ENCODE results near the gene NUDT12. TPM values are rescaled to one million over a fixed set of nuclear protein-coding genes. Genes with fewer than 3 reads are reported as not detected.
A peak's percentile ranks its signal among the peaks of the same experiment; 100 is the strongest.

The NUDT12 gene
- total RNA-seq, result under 1 TPM; 0.29 to 0.40 TPM

DNA sequence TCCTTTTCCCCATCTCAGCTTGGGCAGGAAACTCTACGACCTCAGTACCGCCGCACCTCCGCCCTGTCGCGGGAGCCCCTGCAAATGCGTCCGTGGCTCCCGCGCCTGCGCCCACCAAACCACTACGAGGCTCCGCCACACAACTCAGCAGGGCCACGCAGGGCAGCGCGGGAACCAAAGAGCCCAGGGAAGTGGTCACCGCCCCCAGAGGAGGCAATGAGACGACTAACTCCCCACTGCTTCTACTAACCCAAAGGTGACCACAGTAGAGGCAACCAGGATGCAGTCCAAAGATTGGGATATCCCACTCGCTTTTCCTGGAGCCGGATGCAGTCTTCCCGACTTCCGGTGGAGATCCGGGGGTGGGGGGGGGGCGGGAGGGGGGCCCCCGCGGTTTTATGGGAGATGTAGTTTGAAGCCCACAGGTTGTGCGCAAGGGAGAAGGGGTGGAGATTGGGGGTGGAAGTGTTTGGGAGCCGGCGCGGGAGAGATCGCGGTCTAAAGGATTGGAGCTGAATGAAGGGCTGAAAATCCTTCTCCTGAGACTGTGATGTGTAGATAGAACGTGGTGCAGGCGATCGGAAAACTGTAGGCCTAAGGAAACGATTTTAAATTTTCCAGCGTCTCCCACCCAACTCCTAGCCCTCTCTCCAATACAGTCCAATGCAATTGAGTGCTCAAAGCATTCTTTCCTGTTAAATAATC is at the start of gene NUDT12:
TSS of gene NUDT12 (minus strand) at position 337 of the 705 bp plus-strand sequence. CDS start 2,541 bp downstream, outside the sequence.
- DNase-seq (peak; percentile 60), ATAC-seq (peak; percentile 90)
- ChIA-PET CTCF (no interaction called here), POLR2A (no interaction called here)
- Mint-ChIP-seq H3K36me3 (ENCODE audit: low read depth) (no peaks in the 10 kb centered on the region), H3K27me3 (ENCODE audit: low read depth) (peaks cover 3% of the 10 kb centered on the region), H3K27ac (peak within 1 kb of the TSS; percentile 68), H3K9me3 (ENCODE audit: insufficient read depth) (no peaks in the 10 kb centered on the region), H3K4me3 (peak within 1 kb of the TSS; percentile 78), H3K4me1 (ENCODE audit: low read depth) (peaks cover 18% of the 10 kb centered on the region)

GRCh38 chr5:103607346-103607745 is 44.8 kb upstream of the NUDT12 start:
- Mint-ChIP-seq H3K9me3 (ENCODE audit: insufficient read depth) (no peaks in the 10 kb centered on the region), H3K4me3 (no peak overlapping the region), H3K36me3 (ENCODE audit: low read depth) (no peaks in the 10 kb centered on the region), H3K27me3 (ENCODE audit: low read depth) (no peaks in the 10 kb centered on the region), H3K27ac (no peak overlapping the region), H3K4me1 (ENCODE audit: low read depth) (no peaks in the 10 kb centered on the region)
- CTCF ChIA-PET, result no interaction called here
- no peak for DNase-seq
- no peak for ATAC-seq
- POLR2A ChIA-PET, result no interaction called here

GRCh38 chr5:103605277-103605676 is 42.7 kb upstream of the NUDT12 start:
- H3K9me3 Mint-ChIP-seq (ENCODE audit: insufficient read depth), result no peaks in the 10 kb centered on the region
- no peak overlapping the region for H3K27ac Mint-ChIP-seq
- H3K4me3 Mint-ChIP-seq, result no peak overlapping the region
- ChIA-PET POLR2A (no interaction called here), CTCF (no interaction called here)
- ATAC-seq, result no peak
- H3K36me3 Mint-ChIP-seq (ENCODE audit: low read depth), result no peaks in the 10 kb centered on the region
- no peak for DNase-seq
- no peaks in the 10 kb centered on the region for H3K4me1 Mint-ChIP-seq (ENCODE audit: low read depth)
- no peaks in the 10 kb centered on the region for H3K27me3 Mint-ChIP-seq (ENCODE audit: low read depth)

- POLR2A ChIA-PET, result no interaction called here
- H3K36me3 Mint-ChIP-seq (ENCODE audit: low read depth), result no peaks in the 10 kb centered on the region
- H3K4me3 Mint-ChIP-seq, result no peak overlapping the region
- CTCF ChIA-PET, result no interaction called here
- H3K9me3 Mint-ChIP-seq (ENCODE audit: insufficient read depth), result no peaks in the 10 kb centered on the region
- H3K27me3 Mint-ChIP-seq (ENCODE audit: low read depth), result no peaks in the 10 kb centered on the region
- H3K27ac Mint-ChIP-seq, result no peak overlapping the region
- no peak for ATAC-seq
- no peaks in the 10 kb centered on the region for H3K4me1 Mint-ChIP-seq (ENCODE audit: low read depth)
- no peak for DNase-seq
These were observed 39.8 kb upstream of the NUDT12 start for GRCh38 chr5:103602438-103602837.

- no peaks in the 10 kb centered on the region for H3K4me1 Mint-ChIP-seq (ENCODE audit: low read depth)
- H3K36me3 Mint-ChIP-seq (ENCODE audit: low read depth), result no peaks in the 10 kb centered on the region
- DNase-seq, result no peak
- H3K27me3 Mint-ChIP-seq (ENCODE audit: low read depth), result no peaks in the 10 kb centered on the region
- ChIA-PET CTCF (no interaction called here), POLR2A (no interaction called here)
- no peak overlapping the region for H3K27ac Mint-ChIP-seq
- ATAC-seq, result no peak
- no peak overlapping the region for H3K4me3 Mint-ChIP-seq
- no peaks in the 10 kb centered on the region for H3K9me3 Mint-ChIP-seq (ENCODE audit: insufficient read depth)
These were observed 38.7 kb upstream of the NUDT12 start for GRCh38 chr5:103601314-103601713.

- H3K4me3 Mint-ChIP-seq, result no peak overlapping the region
- no peak for DNase-seq
- ChIA-PET CTCF (no interaction called here), POLR2A (no interaction called here)
- H3K36me3 Mint-ChIP-seq (ENCODE audit: low read depth), result no peaks in the 10 kb centered on the region
- no peak overlapping the region for H3K27ac Mint-ChIP-seq
- ATAC-seq, result no peak
- no peaks in the 10 kb centered on the region for H3K9me3 Mint-ChIP-seq (ENCODE audit: insufficient read depth)
- no peaks in the 10 kb centered on the region for H3K27me3 Mint-ChIP-seq (ENCODE audit: low read depth)
- H3K4me1 Mint-ChIP-seq (ENCODE audit: low read depth), result no peaks in the 10 kb centered on the region
These were observed 37.5 kb upstream of the NUDT12 start for GRCh38 chr5:103600086-103600485.

GRCh38 chr5:103598997-103599566 is 36.5 kb upstream of the NUDT12 start:
- Mint-ChIP-seq H3K9me3 (ENCODE audit: insufficient read depth) (no peaks in the 10 kb centered on the region), H3K27ac (no peak overlapping the region), H3K36me3 (ENCODE audit: low read depth) (no peaks in the 10 kb centered on the region), H3K4me1 (ENCODE audit: low read depth) (no peaks in the 10 kb centered on the region), H3K27me3 (ENCODE audit: low read depth) (no peaks in the 10 kb centered on the region), H3K4me3 (no peak overlapping the region)
- ChIA-PET CTCF (no interaction called here), POLR2A (no interaction called here)
- DNase-seq, result no peak
- ATAC-seq, result no peak

- H3K27me3 Mint-ChIP-seq (ENCODE audit: low read depth), result peaks cover 2% of the 10 kb centered on the region
- CTCF ChIA-PET, result no interaction called here
- DNase-seq, result no peak
- H3K4me1 Mint-ChIP-seq (ENCODE audit: low read depth), result no peaks in the 10 kb centered on the region
- H3K36me3 Mint-ChIP-seq (ENCODE audit: low read depth), result no peaks in the 10 kb centered on the region
- no peaks in the 10 kb centered on the region for H3K9me3 Mint-ChIP-seq (ENCODE audit: insufficient read depth)
- H3K27ac Mint-ChIP-seq, result no peak overlapping the region
- ATAC-seq, result no peak
- H3K4me3 Mint-ChIP-seq, result no peak overlapping the region
- POLR2A ChIA-PET, result no interaction called here
These were observed 27.6 kb upstream of the NUDT12 start for GRCh38 chr5:103590221-103590620.

DNA sequence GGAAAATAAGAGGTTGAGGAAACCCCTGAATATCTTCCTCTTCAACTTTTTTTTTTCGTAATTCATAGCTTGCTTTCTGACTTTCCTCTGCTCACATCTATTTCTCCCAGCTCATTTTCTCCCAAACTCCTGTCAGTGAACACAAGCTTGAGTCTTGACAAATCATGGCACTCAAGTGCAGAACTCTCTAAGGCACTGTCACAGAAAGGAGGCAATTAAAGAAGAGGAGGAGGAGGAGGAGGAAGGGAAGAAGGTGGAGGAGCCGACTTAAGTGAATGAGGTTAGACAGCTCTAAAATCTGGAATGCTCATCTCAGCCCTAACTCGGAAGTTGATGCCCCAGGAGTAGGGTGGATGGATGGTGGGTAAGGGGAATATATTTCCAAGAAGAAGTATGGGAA is 27.2 kb upstream of the NUDT12 start:
- POLR2A ChIA-PET, result no interaction called here
- CTCF ChIA-PET, result no interaction called here
- H3K27ac Mint-ChIP-seq, result no peak overlapping the region
- no peaks in the 10 kb centered on the region for H3K4me1 Mint-ChIP-seq (ENCODE audit: low read depth)
- H3K4me3 Mint-ChIP-seq, result no peak overlapping the region
- no peaks in the 10 kb centered on the region for H3K9me3 Mint-ChIP-seq (ENCODE audit: insufficient read depth)
- DNase-seq, result no peak
- H3K27me3 Mint-ChIP-seq (ENCODE audit: low read depth), result peaks cover 2% of the 10 kb centered on the region
- no peak for ATAC-seq
- H3K36me3 Mint-ChIP-seq (ENCODE audit: low read depth), result no peaks in the 10 kb centered on the region

DNA sequence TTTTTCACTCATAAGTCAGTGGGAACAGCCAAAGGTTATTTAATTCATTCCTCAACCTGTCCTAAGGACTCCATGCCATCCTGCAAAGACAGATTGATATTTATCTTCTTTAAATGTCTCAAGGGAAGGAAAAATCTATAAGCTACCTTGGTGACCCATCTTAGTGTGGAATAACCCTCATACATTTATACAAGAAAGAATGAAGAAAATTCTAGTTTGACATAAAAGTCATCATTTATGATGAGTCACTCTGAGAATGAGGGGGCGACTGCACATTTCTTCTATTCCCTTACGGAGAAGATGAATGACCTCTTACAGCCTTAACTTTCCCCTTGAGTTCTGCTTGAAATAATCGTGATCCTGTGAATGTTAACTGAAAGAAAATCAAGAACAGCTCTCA is 26.8 kb upstream of the NUDT12 start:
- H3K27ac Mint-ChIP-seq, result no peak overlapping the region
- CTCF ChIA-PET, result no interaction called here
- no peaks in the 10 kb centered on the region for H3K36me3 Mint-ChIP-seq (ENCODE audit: low read depth)
- ATAC-seq (no peak), DNase-seq (no peak)
- no peak overlapping the region for H3K4me3 Mint-ChIP-seq
- POLR2A ChIA-PET, result no interaction called here
- no peaks in the 10 kb centered on the region for H3K4me1 Mint-ChIP-seq (ENCODE audit: low read depth)
- H3K9me3 Mint-ChIP-seq (ENCODE audit: insufficient read depth), result no peaks in the 10 kb centered on the region
- peaks cover 2% of the 10 kb centered on the region for H3K27me3 Mint-ChIP-seq (ENCODE audit: low read depth)

DNA sequence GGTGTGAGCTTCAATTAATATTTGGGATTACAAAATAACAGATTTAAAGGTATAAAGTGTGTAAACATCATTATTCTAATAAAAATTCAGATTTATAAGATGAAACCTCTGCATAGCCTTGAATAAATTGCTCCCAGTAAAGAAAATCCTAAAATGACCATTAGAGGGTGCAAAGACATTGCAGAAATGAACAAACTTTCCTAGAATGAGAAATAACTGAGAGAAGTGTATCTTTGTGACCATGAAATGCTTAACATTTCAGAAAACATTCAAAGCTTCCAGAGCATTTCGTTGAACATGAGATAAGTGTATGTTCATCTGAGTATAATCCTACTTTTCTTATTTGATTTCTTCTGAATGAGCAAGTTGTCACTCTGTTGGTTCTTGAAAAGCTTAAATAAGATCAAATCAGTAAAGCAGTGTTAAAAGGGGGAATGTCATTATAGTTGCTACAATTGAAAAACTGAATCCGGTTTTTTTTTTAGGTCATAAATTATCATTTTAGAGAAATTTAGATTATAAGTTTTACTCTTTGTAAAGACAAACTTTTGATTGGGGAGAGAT is 24.7 kb upstream of the NUDT12 start:
- Mint-ChIP-seq H3K27ac (no peak overlapping the region), H3K4me3 (no peak overlapping the region), H3K27me3 (ENCODE audit: low read depth) (no peaks in the 10 kb centered on the region), H3K36me3 (ENCODE audit: low read depth) (no peaks in the 10 kb centered on the region), H3K4me1 (ENCODE audit: low read depth) (no peaks in the 10 kb centered on the region), H3K9me3 (ENCODE audit: insufficient read depth) (no peaks in the 10 kb centered on the region)
- CTCF ChIA-PET, result interaction anchor here (1.0 kb wide), 1 partner anchor 12 kb away, joined by 3 read pairs; no protein-coding TSS in a partner anchor
- ATAC-seq (no peak), DNase-seq (no peak)
- POLR2A ChIA-PET, result no interaction called here

DNA sequence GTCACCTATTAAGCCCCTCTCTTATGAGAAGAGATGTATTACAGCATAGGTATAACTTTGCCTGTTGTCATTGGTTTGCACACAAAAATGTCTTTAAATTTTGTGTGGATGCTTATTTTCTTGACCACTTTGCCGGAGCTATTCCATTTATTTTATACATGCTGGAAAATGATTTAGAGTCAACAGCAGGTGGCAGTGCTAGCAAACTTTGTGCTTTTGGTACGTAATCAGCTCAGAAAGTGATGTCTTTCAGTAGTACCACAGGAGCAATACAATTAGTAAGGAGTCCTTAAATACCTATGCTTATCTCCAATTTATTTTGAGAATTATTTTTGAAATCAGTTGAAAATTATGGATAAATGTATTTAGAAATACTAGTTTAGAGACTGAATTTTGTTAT is 19.8 kb upstream of the NUDT12 start:
- DNase-seq, result no peak
- no peaks in the 10 kb centered on the region for H3K36me3 Mint-ChIP-seq (ENCODE audit: low read depth)
- POLR2A ChIA-PET, result no interaction called here

More for the DNA sequence above, 19.8 kb upstream of the NUDT12 start:
- Mint-ChIP-seq H3K27me3 (ENCODE audit: low read depth) (no peaks in the 10 kb centered on the region), H3K4me3 (no peak overlapping the region), H3K27ac (no peak overlapping the region), H3K9me3 (ENCODE audit: insufficient read depth) (no peaks in the 10 kb centered on the region), H3K4me1 (ENCODE audit: low read depth) (no peaks in the 10 kb centered on the region)
- CTCF ChIA-PET, result interaction anchor here (0.7 to 1.3 kb wide), 2 partner anchors 12 to 22 kb away, joined by 3 to 4 read pairs; no protein-coding TSS in a partner anchor
- no peak for ATAC-seq

Measured in activated CD8-positive, alpha-beta T cell treated with anti-CD3 and anti-CD28 coated beads, Interleukin-2, amount 10 ng/mL, durations not matched to agents 7 days and 5 days (primary cell).